NB4 (cell line): Measurements from ENCODE around the gene DNAJB1.
A peak's percentile ranks its signal among the peaks of the same experiment; 100 is the strongest.

ENCODE experiments used
- DNase-seq: peaks from one replicate; pipeline ENCODE4 v3.0.0; 2010; ENCODE audit warnings: low read depth
- H3K4me3 ChIP-seq: one replicate; pipeline ENCODE4 v1.5.1; 2011; ENCODE audit warnings: mild to moderate bottlenecking, low read depth, low read length, moderate library complexity
- MYC ChIP-seq: IDR thresholded peaks from 2 replicates; pipeline ENCODE4 v1.6.1; 2011; ENCODE audit warnings: low read depth, low read length
- POLR2A ChIP-seq: IDR thresholded peaks from 2 replicates; pipeline ENCODE4 v1.6.1; 2011; ENCODE audit warnings: mild to moderate bottlenecking; ENCODE audit not compliant: insufficient read length; ENCODE audit errors: extremely low read depth
- TF ChIP-seq, protein P1 (sequence below): IDR thresholded peaks from 2 replicates; pipeline ENCODE4 v1.6.1; 2011; ENCODE audit warnings: low read depth, low read length
- TF ChIP-seq, protein P2 (sequence below): IDR thresholded peaks from one replicate; pipeline ENCODE4 v1.5.1; 2012; ENCODE audit warnings: low read depth, low read length

DNAJB1 gene

GRCh38 chr19:14467816-14468215 lies 50.4 kb downstream of the DNAJB1 start:
- H3K4me3 ChIP-seq: no peak overlapping the region
- TF ChIP-seq, protein P1, sequence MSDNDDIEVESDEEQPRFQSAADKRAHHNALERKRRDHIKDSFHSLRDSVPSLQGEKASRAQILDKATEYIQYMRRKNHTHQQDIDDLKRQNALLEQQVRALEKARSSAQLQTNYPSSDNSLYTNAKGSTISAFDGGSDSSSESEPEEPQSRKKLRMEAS: no peak
- TF ChIP-seq MYC: 0 out of 2 replicates have a peak, but pooled peaks have one; percentile 12
- TF ChIP-seq, protein P2, sequence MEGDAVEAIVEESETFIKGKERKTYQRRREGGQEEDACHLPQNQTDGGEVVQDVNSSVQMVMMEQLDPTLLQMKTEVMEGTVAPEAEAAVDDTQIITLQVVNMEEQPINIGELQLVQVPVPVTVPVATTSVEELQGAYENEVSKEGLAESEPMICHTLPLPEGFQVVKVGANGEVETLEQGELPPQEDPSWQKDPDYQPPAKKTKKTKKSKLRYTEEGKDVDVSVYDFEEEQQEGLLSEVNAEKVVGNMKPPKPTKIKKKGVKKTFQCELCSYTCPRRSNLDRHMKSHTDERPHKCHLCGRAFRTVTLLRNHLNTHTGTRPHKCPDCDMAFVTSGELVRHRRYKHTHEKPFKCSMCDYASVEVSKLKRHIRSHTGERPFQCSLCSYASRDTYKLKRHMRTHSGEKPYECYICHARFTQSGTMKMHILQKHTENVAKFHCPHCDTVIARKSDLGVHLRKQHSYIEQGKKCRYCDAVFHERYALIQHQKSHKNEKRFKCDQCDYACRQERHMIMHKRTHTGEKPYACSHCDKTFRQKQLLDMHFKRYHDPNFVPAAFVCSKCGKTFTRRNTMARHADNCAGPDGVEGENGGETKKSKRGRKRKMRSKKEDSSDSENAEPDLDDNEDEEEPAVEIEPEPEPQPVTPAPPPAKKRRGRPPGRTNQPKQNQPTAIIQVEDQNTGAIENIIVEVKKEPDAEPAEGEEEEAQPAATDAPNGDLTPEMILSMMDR: peak; percentile 32
- no peak for TF ChIP-seq POLR2A
- DNase-seq: peak; percentile 71

DNA sequence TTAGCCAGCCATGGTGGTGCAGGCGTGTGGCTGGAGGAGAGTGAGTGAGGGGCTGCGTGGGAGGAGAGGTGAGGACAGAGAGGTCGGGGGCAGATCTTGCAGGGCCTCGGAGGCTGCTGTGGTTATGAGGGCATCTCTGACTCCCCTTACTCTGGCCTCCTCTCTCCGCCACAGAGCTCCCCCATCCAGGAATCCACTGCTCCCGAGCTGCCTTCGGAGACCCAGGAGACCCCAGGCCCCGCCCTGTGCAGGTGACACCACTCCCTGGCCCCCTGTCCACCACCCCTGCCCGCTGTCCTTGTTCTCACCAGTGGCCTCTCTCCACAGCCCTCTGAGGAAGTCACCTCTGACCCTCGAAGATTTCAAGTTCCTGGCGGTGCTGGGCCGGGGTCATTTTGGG lies 50.8 kb downstream of the DNAJB1 start:
- DNase-seq: no peak
- TF ChIP-seq, protein P1: no peak
- TF ChIP-seq, protein P2: no peak
- TF ChIP-seq POLR2A (no peak), MYC (no peak)
- no peak overlapping the region for H3K4me3 ChIP-seq
